Measurements from ENCODE around the gene DMRTC2. TPM values are rescaled to one million over a fixed set of nuclear protein-coding genes. Genes with fewer than 3 reads are reported as not detected.

DMRTC2 gene
- total and polyA plus RNA-seq, 2 of the 13 experiments (the other 11 are each of a cell fraction or from before 2014, with no cell fraction given), result not detected

DNA sequence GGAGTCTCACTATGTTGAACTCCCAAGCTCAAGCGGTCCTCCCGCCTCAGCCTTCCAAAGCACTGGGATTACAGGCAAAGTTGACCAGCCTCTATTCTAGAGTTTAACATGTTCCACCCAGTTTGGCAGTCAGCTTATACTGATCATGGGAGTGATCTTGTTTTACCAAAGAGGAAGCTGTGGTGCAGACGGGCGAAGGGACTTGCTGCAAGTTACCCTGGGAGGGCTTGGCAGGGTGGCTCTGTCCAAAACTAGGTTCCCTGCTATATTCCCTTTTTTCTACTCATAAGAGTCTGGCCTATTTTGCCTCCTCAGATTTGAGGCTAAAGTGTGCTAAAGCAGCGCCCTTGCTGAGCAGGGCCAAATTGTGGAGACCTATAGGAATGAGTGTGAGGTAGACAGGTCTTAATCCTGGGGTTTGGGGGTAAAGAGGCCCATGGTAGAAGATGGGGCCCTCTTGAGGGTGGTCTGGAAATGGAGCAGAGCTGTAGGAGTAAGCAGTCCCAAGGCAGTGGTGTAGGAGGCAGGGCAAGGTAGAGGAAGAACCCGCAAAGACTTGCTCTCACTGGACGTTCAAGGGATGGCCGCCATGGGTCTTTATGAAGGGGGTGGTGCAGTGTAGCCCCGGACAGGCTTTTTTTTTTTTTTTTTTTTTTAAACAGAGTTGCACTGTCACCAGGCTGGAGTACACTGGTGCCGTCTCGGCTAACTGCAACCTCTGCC lies 18.5 kb downstream of the DMRTC2 start:
- 92% methylated on average over 9 of the region's 11 CpGs for WGBS (ENCODE audit: low lambda C conversion rate)
- Histone ChIP-seq H3K4me2 (ENCODE audit: low read depth, low read length) (peak overlapping the region; percentile 87), H3K9me3 (ENCODE audit: low read length) (no peaks in the 10 kb centered on the region), H3K4me3 (replicated peaks in 1 of 3; ENCODE audit: insufficient read depth in 1 of 3, low read depth in 2 of 3, low read length in 3 of 3) (peak overlapping the region in 1 of 3 experiments; percentile 16; a peak in 3 of 6 replicates), H4K20me1 (ENCODE audit: insufficient read depth, low read length) (peaks cover 69% of the 10 kb centered on the region), H3K79me2 (ENCODE audit: insufficient read depth, low read length) (peaks cover 67% of the 10 kb centered on the region), H3K9ac (ENCODE audit: insufficient read depth, low read depth, low read length) (peak overlapping the region; percentile 36; the same call in 1 of the 2 replicates), H3K27me3 (ENCODE audit: control insufficient read depth in 1 of 2, insufficient read depth in 2 of 2, low read length in 2 of 2) (peaks cover 0 to 4% of the 10 kb centered on the region in 2 experiments; a peak in 1 of 5 replicates), H3K36me3 (replicated peaks in 1 of 2; ENCODE audit: control insufficient read depth in 1 of 2, insufficient read depth in 2 of 2, low read length in 2 of 2) (peaks cover 29 to 68% of the 10 kb centered on the region in 2 experiments), H3K27ac (ENCODE audit: extremely low read length, insufficient read depth, low read length) (no peak overlapping the region), H2AFZ (ENCODE audit: low read length) (no peak overlapping the region), H3K4me1 (ENCODE audit: insufficient read depth, low read length) (peaks cover 77% of the 10 kb centered on the region)
- intact Hi-C loops (cut with micrococcal nuclease; ENCODE audit: unreplicated experiment) (no loop called here), in situ Hi-C loops (cut with HindIII; ENCODE audit: extremely low pct_ligation_motif_present, low pct_unique_long_range_greater_than_20kb) (no loop called here)
- DNase-seq (ENCODE audit: low spot score) (no peak), FAIRE-seq (no peak), ATAC-seq (no peak)
- BruUV-seq (replicated peaks), result no TSS peak
- POLR2A ChIA-PET, result interaction anchor here (1.3 to 2.7 kb wide), 3 partner anchors 9 to 96 kb away, joined by 3 to 18 read pairs (median 7); partner anchors contain the start of gene RABAC1
- TF ChIP-seq AKAP8 (CRISPR knock-in tag; IDR thresholded peaks at IDR 0.05) (0 out of 2 replicates have a peak, but pooled peaks have one; percentile 29), FOXC1 (CRISPR knock-in tag; IDR thresholded peaks at IDR 0.05; ENCODE audit: borderline replicate concordance) (0 out of 2 replicates have a peak, but pooled peaks have one; percentile 48), POLR2AphosphoS5 (IDR thresholded peaks at IDR 0.05; ENCODE audit: low read depth, low read length) (peak; percentile 47; the same call in 1 of the 2 replicates), IRF2 (CRISPR knock-in tag; IDR thresholded peaks at IDR 0.05) (no peak), ZFYVE20 (CRISPR knock-in tag; IDR thresholded peaks at IDR 0.05; ENCODE audit: borderline replicate concordance, low read depth) (no peak), POLR2G (IDR thresholded peaks at IDR 0.05; ENCODE audit: low read depth, low read length) (peak; percentile 15; the same call in 1 of the 2 replicates), PRMT3 (CRISPR knock-in tag; IDR thresholded peaks at IDR 0.05; ENCODE audit: borderline replicate concordance, low read depth) (no peak), ZFY (CRISPR knock-in tag; IDR thresholded peaks at IDR 0.05) (no peak)
- TF ChIP-seq, protein P1, sequence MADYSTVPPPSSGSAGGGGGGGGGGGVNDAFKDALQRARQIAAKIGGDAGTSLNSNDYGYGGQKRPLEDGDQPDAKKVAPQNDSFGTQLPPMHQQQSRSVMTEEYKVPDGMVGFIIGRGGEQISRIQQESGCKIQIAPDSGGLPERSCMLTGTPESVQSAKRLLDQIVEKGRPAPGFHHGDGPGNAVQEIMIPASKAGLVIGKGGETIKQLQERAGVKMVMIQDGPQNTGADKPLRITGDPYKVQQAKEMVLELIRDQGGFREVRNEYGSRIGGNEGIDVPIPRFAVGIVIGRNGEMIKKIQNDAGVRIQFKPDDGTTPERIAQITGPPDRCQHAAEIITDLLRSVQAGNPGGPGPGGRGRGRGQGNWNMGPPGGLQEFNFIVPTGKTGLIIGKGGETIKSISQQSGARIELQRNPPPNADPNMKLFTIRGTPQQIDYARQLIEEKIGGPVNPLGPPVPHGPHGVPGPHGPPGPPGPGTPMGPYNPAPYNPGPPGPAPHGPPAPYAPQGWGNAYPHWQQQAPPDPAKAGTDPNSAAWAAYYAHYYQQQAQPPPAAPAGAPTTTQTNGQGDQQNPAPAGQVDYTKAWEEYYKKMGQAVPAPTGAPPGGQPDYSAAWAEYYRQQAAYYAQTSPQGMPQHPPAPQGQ (CRISPR knock-in tag; IDR thresholded peaks at IDR 0.05; ENCODE audit: borderline replicate concordance), result no peak
- TF ChIP-seq, protein P2, sequence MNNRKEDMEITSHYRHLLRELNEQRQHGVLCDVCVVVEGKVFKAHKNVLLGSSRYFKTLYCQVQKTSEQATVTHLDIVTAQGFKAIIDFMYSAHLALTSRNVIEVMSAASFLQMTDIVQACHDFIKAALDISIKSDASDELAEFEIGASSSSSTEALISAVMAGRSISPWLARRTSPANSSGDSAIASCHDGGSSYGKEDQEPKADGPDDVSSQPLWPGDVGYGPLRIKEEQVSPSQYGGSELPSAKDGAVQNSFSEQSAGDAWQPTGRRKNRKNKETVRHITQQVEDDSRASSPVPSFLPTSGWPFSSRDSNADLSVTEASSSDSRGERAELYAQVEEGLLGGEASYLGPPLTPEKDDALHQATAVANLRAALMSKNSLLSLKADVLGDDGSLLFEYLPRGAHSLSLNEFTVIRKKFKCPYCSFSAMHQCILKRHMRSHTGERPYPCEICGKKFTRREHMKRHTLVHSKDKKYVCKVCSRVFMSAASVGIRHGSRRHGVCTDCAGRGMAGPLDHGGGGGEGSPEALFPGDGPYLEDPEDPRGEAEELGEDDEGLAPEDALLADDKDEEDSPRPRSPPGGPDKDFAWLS (CRISPR knock-in tag; IDR thresholded peaks at IDR 0.05; ENCODE audit: borderline replicate concordance), result no peak
- TF ChIP-seq, protein P3, sequence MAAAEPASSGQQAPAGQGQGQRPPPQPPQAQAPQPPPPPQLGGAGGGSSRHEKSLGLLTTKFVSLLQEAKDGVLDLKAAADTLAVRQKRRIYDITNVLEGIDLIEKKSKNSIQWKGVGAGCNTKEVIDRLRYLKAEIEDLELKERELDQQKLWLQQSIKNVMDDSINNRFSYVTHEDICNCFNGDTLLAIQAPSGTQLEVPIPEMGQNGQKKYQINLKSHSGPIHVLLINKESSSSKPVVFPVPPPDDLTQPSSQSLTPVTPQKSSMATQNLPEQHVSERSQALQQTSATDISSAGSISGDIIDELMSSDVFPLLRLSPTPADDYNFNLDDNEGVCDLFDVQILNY (CRISPR knock-in tag; conservative IDR thresholded peaks at IDR 0.05), result no peak
- TF ChIP-seq, protein P4, sequence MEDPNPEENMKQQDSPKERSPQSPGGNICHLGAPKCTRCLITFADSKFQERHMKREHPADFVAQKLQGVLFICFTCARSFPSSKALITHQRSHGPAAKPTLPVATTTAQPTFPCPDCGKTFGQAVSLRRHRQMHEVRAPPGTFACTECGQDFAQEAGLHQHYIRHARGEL (CRISPR knock-in tag; IDR thresholded peaks at IDR 0.05), result no peak
- CTCF ChIA-PET (ENCODE audit: low intra/inter-chr PET ratio, low total read pairs), result no interaction called here
